NT2/D1 (cell line): ENCODE data around the gene WWTR1.

Experiments used
- SUZ12 ChIP-seq: IDR thresholded peaks from 2 replicates; pipeline ENCODE4 v1.6.1; 2011; ENCODE audit not compliant: insufficient read length, insufficient read depth; ENCODE audit errors: extremely low read depth
- YY1 ChIP-seq: IDR thresholded peaks from 2 replicates; pipeline ENCODE4 v1.6.1; 2011; ENCODE audit not compliant: insufficient read length, insufficient read depth
- ZNF274 ChIP-seq: IDR thresholded peaks from 2 replicates; pipeline ENCODE4 v1.6.1; 2011; ENCODE audit warnings: mild to moderate bottlenecking, low read depth, low read length

GRCh38 chr3:149555927-149556326, 101.9 kb downstream of the WWTR1 start:
- no peak for TF ChIP-seq ZNF274
- TF ChIP-seq SUZ12: no peak
- no peak for TF ChIP-seq YY1
